HG03442 (cell line): Measurements from ENCODE around the gene RNF208.
"Not testable (repeated sequence)": the region's sequence is repeated elsewhere in the genome, so short reads cannot be mapped to it uniquely, and the experiment has no call there.

Experiments
- ATAC-seq: cut with Tn5 transposase; IDR thresholded peaks from one replicate; pipeline ENCODE4 v1.9.1; 2021; ENCODE audit warnings: mild to moderate bottlenecking, moderate library complexity; ENCODE audit not compliant: unreplicated experiment

The RNF208 gene, protein sequence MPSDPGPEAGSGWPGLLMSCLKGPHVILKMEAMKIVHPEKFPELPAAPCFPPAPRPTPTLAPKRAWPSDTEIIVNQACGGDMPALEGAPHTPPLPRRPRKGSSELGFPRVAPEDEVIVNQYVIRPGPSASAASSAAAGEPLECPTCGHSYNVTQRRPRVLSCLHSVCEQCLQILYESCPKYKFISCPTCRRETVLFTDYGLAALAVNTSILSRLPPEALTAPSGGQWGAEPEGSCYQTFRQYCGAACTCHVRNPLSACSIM

DNA sequence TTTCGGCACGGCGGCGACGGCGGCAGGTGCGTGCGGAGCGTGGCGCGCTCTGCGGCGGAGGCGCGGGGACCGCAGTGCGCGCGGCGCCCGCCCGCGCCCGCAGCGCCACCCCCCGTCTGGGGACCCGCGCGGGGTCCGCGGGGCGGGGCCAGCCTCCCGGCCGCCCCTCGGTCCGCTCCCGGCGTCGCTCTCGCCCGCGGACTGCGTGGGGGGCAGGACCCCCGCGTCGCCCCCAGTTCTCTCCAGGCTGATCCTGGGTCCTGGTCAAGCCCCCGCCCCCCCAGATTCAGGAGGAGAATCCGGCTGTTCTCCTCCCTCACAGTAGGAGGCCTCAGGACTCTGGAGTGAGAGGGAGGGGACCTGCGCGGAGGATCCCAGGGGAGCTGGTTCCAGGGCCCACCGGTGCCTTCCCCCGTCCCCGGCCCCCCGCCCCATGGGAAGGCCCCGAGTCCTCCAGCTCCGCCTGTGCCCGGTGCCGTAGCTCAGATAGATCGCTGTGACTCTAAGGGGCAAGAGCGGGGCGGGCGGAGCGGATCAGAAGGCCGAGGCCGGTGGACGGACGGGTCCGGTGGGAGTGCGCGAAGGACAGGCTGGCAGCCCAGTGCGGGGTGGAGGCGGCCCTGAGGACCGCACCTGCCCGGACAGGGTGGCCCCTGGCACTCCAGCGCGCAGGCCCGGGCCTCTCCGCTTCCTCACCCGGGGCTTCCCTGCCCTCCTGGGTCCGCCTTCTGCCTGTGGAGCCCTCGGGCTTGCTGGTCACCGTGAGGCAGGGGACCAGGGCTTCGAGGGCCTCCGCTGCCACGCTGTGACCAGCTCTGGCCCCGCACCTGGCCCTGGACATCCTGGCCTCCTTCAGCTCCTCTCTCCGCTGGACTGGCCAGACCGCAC lies at the start of gene RNF208:
RNF208 (minus strand) TSS at position 51 of the 888 bp plus-strand sequence. CDS start 1,028 bp downstream, outside the sequence.
- peak; percentile 2 for ATAC-seq

DNA sequence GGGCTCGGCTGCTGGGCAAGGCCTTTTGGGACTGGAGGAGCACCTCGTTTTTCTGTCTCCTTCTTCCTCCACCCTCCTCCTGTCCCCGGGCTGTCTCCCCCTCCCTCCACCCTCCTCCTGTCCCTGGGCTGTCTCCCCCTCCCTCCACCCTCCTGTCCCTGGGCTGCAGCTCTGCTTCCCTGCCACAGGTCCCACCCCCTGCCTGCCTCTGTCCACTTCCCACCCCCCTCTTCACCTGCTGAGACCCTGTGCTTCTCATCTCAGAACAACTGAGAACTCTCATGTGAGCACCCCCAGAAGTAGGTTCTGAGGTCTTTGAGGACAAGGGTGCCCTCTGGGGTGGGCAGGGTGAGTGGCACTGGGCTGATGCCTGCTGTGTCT lies 49.6 kb upstream of the RNF208 start:
- no peak for ATAC-seq

DNA sequence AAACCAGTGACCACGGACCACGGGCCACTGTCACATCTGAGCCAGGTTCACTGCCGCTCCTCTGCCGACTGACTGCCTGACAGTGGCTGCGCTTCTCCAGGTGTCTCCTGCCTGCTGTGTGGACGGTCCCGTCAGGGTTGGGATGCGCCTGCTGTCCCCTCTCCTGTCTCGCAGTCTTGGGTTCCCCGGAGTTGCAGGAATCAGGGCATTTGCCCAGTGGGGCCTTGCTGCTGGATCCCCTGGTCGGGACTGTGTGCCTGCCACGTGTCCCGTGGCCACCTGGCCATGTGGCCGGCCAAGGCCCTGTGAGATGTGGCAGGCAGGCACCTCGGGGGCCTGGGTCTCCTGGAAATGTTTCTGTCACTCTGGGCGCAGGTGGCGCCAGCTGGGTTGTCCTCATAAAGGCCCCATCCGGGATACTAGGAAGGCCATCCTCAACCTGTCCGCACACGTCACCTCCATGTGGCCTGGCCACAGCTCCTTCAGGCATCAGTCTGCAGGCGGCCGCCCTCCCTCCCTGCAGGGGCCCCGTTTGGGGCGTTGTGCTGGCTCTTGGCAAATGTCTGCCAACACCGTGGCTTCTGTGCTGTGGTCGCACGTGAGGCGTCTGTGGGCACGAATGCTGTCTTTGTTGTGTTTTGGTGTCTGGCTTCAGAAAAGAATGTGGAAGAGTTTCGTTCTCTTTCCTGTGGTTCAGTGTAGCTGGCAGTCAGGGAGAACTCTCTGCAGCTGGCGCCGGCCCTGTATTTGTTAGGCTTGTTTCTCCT lies 49.1 kb upstream of the RNF208 start:
- ATAC-seq, result no peak

DNA sequence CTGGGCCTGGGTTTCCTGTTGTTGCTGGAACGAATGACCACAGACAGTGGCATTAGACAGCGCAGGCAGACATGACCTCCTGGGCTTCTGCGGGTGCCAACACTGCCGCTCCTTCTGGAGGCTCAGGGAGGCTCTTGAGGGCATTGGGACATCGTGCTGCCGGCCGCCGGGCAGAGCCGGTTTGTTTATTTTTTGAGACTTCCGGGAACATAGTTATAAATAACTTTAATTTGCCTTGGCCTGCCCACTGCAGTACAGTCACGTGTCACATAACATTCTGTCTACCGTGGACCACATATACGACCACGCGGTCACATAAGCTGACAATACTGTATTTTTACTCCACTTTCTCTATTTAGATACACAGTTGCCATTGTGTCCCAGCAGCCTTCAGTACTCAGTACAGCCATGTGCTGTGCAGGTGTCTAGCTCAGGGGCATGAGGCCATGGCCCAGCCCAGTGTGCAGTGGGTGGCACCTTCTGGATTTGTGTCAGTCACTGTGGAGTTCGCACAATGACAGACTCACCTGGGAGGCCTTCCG lies 47.3 kb upstream of the RNF208 start:
- no peak for ATAC-seq

DNA sequence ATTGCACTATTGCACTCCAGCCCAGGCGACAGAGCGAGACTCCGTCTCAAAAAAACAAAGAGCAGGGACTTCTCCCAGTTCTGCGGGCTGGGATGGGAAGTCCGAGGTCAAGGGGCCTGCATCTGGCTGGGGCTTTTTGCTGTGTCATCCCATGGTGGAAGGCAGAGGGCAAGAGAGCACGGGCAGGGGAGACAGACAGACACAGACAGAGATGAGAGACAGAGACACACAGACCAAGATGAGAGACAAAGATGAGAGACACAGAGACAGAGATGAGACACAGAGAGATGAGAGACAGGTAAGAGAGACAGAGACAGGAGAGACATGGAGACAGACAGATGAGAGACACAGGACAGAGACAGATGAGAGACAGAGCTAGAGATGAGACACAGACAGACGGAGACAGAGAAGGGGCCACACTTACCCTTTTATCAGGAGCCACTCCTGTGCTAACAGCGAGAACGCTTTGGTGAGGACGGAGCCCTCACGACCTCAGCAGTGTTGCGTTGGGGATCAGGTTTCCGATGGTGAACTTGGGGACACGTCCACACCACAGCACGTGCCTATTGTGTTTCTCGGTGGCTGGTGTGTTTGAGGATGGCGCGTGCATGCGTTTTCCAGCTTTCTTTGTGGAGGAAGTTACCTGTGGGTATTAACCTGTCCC lies 46.6 kb upstream of the RNF208 start:
- no peak for ATAC-seq

DNA sequence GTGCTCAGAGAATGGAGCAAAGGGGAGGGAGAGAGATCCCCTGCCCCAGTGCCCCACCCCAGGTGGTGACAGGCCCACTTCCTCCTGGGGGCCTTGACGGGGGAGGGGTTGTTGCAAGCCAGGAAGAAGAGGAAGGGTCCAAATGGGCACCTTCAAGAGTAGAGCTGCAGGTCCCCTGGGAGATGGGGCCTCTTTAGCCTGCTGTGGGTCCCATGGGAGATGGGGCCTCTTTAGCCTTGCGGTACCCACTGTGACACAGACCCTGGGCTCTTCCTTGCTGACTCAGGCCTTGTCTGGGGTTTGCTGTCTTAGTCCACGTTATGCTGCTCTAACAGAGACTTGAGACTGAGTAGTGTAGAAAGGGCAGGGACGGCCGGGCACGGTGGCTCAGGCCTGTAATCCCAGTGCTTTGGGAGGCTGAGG lies 45.9 kb upstream of the RNF208 start:
- ATAC-seq, result no peak

DNA sequence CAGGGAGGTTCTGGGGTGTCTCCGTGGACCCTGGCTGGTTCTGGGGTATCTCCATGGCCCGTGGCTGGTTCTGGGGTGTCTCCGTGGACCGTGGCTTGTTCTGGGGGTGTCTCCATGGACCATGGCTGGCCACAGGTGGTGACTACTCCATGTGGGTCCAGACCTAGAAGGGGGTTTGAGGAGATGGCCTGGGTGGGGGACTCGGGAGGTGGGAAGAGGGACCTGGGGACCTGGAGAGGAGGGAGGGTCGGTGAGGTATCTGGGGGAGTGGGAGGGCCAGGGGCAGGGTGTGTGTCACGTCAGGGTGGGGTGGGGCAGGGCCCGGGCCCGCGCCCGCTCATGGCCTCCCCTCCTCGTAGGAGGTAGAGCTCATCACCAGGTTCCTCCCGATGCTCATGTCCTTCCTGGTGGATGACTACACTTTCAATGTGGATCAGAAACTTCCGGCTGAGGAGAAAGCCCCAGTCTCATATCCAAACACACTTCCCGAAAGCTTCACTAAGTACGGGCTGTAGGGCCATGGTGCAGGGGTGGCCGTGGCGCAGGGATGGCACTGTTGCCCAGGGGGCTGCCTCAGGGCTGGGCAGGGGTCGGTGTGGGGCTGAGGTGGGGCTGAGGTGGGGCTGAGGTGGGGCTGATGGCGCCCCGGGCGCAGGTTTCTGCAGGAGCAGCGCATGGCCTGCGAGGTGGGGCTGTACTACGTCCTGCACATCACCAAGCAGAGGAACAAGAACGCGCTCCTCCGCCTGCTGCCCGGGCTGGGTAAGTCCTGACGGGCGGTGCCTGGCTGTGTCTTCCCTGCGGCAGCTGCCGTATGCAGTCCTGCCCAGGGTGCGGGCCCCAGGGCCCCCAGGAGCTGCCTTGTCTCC lies 44.8 kb upstream of the RNF208 start:
- ATAC-seq, result no peak

DNA sequence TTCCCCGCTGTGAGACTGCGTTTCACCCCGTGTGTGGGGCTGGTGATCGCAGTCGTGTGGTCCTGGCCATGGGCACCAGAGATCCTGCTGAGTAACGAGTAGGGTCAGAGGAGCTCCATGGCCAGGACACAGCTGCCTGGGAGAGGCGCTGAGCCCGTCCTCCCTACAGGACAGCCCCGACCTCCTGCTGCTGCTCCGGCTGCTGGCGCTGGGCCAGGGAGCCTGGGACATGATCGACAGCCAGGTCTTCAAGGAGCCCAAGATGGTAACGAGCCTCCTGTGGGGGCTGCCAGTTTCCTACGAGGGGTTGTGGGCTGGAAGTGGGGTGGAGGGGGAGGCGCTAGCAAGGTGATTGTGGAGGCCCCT lies 44.1 kb upstream of the RNF208 start:
- ATAC-seq, result no peak

DNA sequence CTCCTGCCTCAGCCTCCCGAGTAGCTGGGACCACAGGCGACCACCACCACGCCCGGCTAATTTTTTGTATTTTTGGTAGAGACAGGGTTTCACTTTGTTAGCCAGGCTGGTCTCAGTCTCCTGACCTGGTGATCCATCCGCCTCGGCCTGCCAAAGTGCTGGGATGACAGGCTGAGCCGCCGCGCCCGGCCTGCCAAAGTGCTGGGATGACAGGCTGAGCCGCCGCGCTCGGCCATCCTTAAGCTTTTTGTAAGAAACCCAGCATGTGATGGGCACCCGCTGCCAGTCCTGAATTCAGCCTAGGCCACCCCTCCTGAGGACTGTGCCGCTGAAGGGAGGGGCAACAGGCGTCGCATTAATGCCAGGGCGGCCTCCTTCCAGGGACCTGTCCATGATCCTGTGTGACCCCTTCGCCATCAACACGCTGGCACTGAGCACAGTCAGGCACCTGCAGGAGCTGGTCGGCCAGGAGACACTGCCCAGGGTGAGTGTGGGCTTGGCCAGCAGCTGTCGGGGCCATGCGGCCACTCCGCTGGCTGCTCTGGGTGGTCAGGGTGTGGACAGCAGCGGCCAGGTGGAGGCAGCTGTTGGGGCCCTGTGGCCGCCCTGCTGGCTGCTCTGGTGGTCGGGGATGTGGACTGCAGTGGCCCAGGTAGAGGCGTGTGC lies 43.6 kb upstream of the RNF208 start:
- no peak for ATAC-seq

DNA sequence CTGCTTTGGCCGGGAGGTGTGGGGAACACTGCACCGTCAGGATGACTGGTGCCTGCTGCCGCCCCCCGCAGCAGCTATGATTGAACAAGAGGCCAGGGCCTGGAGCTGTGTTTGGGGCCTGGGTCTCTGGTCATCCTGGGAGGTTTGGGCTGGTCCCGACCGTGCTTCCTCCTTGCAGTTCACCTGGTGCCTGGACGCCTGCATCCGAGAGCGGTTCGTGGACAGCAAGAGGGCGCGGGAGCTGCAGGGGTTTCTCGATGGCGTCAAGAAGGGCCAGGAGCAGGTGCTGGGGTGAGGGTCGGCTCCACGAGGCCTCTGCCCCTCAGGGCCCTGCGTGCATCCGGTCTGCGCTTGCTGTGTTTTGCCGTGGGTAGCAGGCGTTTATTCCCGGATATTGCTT lies 42.0 kb upstream of the RNF208 start:
- ATAC-seq, result no peak

DNA sequence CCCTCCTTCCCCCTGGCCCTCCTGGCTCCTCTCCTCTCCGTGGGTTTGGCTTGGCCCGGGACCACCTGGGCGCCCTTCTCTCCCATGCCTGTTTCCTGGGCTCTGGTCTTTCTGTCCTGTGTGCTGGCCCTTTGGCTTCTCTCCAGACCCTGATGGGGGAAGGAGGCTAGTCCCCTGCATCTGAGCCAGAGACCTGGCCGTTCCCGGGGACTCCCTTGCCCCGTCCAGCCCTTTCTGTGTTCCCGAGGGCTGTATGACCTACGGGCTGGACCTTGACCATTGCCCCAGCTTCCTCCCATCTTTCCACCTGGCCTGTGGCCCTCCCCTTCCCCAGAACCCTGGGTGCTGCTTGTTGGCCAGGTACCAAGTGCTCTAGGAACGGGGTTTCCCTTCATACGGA lies 41.5 kb upstream of the RNF208 start:
- no peak for ATAC-seq

DNA sequence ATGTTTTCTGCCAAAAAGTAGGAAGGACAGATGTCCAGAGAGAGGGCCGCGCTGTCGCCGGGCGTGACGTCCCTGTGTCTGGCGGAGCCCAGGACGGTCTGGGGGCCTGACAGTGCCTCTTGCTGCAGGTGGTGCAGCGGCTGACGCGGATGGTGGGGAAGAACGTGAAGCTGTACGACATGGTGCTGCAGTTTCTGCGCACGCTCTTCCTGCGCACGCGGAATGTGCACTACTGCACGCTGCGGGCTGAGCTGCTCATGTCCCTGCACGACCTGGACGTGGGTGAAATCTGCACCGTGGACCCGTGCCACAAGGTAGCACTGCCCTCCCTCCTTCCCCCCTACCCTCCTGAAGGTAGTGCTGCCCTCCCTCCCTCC lies 40.9 kb upstream of the RNF208 start:
- ATAC-seq, result no peak

DNA sequence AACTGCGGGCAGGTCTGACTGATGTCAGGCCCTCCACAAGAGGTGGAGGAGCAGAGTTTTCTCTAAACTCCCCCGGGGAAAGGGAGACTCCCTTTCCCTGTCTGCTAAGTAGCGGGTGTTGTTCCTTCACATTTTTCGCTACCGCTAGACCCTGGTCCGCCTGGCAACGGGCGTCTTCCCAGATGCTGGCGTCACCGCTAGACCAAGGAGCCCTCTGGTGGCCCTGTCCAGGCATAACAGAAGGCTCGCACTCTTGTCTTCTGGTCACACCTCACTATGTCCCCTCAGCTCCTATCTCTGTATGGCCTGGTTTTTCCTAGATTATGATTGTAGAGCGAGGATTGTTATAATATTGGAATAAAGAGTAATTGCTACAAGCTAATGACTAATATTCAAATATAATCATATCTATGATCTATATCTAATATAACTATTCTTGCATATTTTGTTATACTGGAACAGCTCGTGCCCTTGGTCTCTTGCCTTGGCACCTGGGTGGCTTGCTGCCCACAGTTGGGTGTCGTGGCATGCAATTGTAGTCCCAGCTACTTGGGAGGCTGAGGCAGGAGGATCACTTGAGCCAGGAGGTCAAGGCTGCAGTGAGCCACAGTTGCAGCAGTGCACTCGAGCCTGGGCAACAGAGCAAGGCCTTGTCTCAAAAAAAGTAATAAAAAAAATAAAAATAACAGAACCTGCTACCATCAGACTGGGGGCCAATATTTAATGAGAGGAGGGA lies 40.3 kb upstream of the RNF208 start:
- not testable (repeated sequence) for ATAC-seq

DNA sequence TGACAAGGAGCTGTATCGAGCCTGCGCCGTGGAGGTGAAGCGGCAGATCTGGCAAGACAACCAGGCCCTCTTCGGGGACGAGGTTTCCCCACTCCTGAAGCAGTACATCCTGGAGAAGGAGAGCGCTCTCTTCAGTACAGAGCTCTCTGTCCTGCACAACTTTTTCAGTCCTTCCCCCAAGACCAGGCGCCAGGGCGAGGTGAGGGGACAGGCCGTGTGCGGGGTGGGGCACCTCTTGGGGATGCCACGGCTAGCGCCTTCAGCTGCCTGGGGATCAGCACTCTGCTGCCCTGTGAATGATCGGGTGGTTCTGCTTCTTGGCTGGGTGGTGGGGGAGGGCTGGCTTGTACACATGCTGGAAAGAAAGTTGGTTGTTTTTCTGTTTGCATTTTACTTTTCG lies 34.8 kb upstream of the RNF208 start:
- ATAC-seq, result no peak

DNA sequence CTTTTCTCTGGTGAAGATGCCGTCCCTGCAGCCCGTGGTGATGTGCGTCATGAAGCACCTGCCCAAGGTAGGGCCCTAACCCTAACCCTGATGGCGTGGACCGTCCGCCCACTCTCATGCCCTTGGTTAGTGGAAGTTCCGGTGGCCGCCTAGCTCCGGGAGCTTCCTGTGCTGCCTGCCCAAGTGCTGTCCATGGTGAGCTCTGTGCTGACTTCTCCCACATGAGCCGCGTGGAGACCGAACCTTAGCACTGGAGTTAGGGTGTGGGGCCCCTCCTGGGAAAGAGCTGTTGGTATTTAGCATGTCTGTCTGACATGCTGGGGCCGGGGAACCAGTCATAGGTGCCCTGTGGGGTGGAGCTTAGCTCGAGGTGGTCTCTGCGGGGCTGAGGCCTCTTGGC lies 34.3 kb upstream of the RNF208 start:
- no peak for ATAC-seq

DNA sequence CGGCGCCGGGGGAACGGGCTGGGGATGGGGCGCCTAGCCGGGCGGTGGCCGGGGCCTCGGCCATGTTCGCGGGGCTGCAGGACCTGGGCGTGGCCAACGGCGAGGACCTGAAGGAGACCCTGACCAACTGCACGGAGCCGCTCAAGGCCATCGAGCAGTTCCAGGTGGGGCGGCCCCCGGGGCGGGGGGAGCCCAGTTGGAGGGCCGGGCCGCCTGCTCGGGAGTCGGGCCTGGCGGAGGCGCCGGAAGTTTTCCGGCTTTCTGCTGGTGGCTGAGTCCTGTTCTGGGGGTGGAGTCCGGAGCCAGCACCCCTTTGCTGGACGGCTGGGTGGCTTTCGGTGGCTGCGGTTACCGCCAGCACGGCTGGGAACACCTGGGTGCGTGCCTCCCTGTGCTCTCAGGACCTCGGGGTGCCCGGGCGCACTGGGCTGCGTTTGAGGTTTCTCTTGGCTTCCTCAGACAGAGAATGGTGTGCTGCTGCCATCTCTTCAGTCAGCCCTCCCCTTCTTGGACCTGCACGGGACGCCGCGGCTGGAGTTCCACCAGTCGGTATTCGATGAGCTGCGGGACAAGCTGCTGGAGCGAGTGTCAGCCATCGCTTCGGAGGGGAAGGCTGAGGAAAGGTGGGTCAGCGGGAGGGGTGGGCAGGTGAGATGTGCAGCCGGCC lies 33.5 kb upstream of the RNF208 start:
- ATAC-seq, result no peak

DNA sequence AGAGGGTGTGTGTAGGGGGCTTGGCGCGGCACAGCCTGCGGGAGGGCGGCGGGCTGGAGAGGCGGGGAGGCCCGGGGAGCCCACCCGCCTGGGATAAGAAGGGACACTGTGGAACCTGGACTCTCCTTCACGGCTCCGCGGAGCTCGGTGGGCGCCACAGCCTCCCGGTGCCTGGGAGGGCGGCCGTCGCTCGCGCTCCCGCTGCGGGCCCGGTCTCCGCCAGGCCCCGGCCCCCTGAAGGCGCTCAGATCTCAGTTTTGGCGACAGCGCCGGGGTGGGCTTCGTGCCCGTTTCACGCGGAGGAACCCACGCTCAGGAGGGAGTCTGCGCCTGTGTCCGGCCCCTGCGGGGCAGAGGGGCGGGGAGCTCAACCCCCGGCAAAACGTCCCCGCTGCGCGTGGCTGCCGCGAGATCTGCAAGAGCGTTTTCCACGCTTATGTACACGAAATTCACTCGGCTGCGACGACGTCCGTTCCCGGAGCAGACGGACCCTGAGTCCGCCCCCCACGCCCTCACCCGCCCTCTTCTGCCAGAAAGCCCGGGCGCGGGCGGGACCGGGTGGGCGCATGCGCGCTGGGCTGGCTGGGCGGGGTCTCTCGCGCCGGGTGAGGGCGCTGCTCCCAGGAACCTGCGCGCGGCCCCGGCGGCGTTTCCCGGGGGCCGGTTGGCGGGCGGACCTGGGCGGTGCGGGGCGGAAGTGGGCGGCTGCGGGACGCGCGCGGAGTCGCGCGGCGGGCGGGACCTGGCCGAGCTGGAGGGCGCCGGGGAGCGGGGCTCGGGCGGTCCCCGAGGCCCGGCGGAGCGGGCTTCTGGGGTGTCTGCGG lies 32.8 kb upstream of the RNF208 start, which contains the start of gene NELFB:
NELFB (plus strand) TSS at position 704 of the 824 bp plus-strand sequence.
- ATAC-seq, result peak; percentile 69
